Measurements from ENCODE around the gene CCDC27. TPM values are rescaled to one million over a fixed set of nuclear protein-coding genes. Genes with fewer than 3 reads are reported as not detected.

The CCDC27 gene
- polyA plus RNA-seq, 3 donors = not detected

DNA sequence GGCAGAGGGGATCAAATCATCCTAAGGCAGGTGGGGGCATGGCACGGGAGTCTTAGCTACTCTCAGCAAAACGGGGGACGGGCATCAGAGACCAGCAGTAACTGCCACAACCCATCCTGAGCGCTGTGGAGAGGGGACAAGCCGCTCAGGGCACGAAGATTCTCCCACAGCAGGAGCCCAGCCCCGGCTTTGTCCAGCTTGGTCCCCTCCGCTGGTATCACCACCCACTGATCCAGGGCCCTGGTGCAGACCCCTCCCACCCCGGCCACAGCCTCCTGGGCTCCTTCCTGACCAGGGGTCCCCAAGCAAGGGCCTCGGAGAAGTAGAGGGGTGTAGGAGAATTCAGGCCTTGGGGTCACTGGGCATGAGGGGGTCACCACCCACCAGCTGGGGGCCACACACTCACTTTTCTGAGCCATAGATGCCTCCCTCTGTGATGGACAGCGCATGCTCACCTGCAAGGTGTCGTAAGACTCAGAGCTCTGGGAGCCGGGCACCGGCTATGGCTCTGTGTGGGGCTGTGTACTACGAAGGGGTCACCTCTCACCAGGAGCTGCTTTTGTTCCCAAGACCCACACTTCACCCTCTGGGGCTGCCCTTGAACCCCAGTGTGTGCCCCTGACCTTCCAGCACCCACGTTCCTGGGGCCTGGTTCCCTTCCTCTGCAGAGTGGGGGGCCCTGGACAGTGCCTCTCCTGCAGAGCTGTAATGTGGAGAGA, 18.0 kb downstream of the CCDC27 start:
- no peak overlapping the region for H3K27ac ChIP-seq (ENCODE audit: low read depth, low read length)
- WGBS, 3 donors = 89 to 90% (median 89%) methylated on average over 15 to 16 of the region's 16 CpGs

DNA sequence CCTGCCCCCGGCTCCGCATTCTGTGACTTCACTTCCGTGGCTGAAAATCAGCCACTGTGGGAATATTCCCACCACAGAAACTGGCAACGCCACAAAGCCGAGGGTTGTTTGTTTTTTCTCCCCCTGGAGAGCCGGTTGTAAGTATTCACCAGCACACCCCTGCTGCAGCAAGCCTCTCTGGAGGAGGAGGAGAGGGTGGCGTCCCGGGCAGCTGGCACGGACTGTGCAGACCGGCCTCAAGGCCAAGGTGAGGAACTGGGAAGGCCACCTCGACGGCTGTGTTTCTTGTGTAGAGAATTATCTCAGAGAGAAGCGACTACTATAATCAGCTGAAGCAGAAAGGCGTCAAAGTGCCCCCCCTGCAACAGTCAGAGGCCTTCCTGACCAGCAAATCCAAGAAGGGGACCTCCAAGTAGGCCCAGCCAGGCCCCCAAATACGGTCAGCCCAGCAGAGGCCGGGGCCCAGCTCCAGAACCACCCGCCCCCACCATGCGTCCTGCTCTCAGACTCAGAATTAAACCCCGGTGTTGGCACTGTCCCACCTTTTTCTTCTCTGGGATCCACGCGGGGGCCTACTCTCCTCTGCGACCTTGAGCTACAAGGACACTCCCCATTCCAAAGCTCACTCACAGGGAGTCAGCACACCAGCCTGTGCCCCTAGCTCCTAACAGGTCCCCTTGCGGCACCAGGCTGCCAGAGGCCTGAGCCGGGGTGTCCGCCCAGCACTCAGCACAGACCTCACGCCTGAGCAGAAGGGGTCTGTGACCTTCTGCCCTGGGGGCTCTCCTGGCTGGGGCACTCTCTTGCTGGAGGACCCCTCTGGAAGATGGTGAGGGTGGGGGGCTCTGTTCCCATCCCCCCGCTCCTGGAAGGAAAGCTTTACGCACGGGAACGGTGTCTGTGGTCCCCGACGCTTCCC, 19.1 kb downstream of the CCDC27 start:
- 27 to 62% (median 59%) methylated on average over 30 to 32 of the region's 32 CpGs for WGBS, 3 donors
- H3K27ac ChIP-seq (ENCODE audit: low read depth, low read length) = no peak overlapping the region

DNA sequence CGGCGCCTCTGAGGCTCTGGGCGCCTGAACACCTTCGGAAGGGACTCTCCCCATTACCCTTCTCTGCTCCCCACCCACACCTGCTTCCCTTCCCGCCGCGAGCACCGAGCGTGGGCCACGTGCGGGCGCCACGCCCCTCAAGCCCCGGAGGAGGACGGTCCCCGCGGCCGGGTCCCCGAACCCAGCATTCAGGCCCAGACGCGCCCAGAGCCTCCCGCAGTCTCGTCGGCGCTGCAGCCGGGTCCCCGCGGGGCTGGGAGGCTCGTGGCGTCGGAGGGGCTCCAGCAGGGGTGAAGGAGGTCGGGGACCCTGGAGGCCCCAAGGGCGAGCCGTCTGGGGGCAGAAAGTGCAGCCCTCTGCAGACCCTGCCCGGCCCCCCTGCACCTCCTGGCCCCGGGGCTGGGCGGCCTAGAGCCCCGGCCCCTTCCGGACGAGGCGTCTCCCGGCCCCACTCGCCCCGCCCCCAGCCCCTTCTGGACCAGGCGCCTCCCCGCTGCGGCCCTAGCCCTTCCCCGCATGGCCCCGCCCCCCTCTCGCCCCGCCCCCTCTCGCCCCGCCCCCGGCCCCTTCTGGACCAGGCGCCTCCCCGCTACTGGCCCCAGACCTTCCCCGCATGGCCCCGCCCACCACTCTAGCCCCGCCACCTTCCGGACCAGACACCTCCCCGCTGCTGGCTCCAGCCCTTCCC, 19.9 kb downstream of the CCDC27 start:
- H3K27ac ChIP-seq (ENCODE audit: low read depth, low read length) = no peak overlapping the region
- WGBS, 3 donors = 1% methylated on average over 30 to 59 of the region's 61 CpGs

DNA sequence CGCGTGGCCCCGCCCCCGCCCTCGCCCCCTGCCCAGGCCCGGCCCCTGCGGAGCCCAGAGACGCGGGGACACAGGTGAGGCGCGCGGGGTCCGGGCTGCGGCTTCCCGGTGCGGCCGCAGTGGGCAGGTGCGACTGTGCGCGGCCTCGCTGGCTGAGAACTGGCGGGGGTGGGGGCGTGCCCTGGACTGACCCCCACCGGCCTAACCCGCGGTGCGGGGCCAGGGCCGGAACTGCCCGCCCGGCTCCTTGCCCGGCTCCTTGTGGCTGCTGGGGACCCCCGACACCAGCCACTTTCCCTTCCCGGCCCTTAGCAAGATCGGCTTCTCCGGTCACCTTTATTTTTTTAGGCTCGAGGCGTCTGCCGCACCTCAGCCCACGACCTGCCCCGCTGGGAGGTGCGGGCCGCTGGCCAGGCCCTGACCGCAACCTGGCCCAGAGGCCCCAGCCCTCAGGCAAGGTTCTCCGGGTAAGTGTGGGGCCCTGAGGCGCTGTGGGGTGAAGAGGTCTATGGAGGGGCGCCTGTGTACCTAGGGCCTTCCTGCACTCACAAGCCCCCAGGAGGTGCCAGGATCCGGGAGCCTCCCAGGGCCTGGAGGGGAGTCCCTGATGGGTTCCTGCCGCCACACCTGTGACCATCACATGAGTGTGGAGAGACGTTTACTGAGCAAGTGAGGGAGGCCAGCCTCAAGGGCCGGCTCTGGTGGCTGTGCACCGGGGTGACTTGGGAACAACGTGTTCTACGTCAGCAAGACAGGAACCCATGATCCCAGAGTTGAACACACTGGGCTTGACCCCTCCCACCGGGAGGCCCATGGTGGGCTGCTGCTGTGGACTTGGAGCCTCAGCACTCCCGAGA, 20.7 kb downstream of the CCDC27 start, which contains the start of gene SMIM1:
Gene SMIM1 (plus strand): TSS at position 35 of the 857 bp plus-strand sequence. CDS start 2,625 bp downstream, outside the sequence.
- WGBS, 3 donors = 11 to 16% (median 14%) methylated on average over 50 to 55 of the region's 55 CpGs
- no peak within 1 kb of the TSS for H3K27ac ChIP-seq (ENCODE audit: low read depth, low read length)

DNA sequence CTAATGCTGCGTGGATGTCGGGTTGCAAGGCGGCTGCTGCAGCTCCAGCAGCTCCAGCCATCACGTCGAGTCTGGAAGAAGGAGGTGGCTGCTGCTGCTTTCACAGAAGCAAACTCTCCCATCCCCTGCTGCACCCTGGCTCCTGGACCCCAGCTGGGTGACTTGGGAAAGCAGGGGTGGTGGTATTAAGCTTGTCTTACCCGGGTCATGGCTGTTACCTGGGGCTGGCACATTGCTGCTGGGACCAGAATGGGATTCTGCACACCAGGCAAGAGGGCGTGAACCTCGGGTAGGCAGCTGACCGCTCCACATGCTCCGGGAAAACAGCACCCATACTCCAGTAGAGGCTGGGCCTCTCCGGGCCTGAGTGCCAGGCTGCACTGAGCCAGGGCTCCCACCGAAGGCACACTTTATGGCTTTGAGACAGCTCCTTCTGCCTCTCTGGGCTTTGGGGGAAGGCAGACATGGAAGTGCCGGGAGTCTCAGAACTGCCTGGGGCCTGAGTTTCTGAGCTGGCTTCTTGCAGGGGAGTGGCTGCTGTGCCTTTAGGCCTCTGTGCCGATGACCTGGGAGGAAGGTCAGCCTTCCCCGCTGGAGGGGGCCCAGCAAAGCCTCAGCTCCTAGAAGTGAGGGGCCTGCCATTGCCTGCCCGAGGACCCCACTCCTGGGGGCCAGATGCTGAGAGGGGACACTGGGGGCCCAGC, 21.5 kb downstream of the CCDC27 start:
- WGBS, 3 donors = 76 to 82% (median 78%) methylated on average over 16 of the region's 16 CpGs
- no peak overlapping the region for H3K27ac ChIP-seq (ENCODE audit: low read depth, low read length)

DNA sequence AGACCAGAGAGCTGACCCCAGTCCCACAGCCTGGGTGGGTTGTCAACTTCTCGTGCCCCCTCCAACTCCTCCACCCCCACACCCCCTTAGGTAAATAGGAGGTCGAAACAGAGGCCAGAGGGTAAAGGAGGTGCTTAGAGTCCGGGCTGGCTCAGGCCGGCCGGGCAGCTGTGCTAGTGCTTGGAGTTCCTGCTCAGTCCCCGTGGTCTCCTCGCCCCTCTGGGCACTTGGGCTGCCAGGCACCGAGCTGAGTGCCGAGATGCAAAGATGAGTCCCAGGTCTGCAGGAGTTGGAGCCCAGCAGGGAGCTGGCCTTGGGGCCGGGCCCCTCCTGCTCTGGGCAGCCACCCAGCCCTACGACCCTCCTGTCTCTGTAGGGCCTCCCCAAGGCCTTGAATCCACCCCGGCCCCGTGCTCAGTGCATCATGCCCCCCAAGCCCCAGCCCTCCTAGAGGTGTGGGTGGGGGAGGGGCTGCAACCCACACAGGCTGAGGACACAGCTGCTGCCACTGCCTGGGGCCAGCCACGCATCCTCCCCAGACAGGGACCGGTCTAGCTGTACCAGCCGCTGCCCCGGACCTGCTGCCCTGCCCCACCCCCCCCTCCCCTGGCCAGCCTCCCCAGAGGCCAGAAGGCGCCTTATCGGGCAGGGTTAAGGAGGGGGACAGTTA, 22.2 kb downstream of the CCDC27 start:
- H3K27ac ChIP-seq (ENCODE audit: low read depth, low read length) = no peak overlapping the region
- WGBS, 3 donors = 74 to 78% (median 75%) methylated on average over 17 to 19 of the region's 19 CpGs

DNA sequence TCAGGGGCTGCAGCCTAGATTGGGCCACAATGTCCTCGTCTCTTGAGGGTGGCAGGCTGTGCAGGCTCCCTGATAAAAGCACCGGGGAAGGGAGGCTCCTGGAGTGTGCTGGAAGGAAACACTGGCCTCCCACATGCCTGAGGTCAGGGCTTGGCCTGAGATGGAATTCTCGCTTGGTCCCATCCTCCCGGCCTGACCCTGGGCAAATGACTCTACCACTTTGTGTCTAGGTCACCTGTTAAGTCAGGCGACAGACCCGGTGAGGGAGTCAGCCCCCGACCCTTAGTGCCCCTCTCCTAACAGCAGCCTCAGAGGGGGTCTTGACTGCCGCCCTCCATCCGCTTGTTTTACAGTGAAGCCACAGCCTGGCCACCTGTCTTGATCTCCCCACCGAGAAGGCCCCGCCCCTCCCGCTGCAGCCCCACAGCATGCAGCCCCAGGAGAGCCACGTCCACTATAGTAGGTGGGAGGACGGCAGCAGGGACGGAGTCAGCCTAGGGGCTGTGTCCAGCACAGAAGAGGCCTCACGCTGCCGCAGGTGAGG, 22.8 kb downstream of the CCDC27 start:
- 34 to 58% (median 39%) methylated on average over 17 of the region's 17 CpGs for WGBS, 3 donors
- no peak overlapping the region for H3K27ac ChIP-seq (ENCODE audit: low read depth, low read length)

DNA sequence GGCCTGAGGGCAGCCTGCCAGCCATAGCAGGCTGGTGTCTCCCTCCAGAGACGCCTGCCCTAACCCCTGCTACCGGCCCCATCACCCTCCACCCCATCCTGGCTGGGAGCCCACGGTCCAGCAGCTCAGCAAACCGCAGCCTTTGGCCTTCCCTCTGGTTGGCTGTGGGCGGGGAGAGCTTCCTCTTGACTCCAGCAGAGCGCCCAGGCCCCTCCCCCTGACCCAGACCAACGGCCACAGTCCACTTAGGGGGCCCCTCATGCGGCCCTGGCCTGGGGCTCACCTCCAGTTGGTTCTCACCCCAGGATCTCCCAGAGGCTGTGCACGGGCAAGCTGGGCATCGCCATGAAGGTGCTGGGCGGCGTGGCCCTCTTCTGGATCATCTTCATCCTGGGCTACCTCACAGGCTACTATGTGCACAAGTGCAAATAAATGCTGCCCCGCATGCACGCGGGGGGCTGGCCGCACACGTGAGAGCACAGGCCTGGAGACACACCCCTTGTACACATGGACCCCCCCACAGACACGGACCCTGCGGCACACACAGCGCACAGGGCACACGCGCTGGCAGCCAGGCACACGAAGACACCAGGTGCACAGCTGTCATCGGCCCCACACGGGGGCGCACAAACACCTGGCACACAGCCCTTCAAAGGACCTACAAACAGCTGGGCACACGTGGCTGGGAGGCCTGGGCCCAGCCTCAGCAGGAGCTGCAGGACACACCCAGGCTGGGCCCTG, 23.4 kb downstream of the CCDC27 start:
- H3K27ac ChIP-seq (ENCODE audit: low read depth, low read length) = no peak overlapping the region
- WGBS, 3 donors = 30 to 37% (median 35%) methylated on average over 24 to 27 of the region's 27 CpGs

DNA sequence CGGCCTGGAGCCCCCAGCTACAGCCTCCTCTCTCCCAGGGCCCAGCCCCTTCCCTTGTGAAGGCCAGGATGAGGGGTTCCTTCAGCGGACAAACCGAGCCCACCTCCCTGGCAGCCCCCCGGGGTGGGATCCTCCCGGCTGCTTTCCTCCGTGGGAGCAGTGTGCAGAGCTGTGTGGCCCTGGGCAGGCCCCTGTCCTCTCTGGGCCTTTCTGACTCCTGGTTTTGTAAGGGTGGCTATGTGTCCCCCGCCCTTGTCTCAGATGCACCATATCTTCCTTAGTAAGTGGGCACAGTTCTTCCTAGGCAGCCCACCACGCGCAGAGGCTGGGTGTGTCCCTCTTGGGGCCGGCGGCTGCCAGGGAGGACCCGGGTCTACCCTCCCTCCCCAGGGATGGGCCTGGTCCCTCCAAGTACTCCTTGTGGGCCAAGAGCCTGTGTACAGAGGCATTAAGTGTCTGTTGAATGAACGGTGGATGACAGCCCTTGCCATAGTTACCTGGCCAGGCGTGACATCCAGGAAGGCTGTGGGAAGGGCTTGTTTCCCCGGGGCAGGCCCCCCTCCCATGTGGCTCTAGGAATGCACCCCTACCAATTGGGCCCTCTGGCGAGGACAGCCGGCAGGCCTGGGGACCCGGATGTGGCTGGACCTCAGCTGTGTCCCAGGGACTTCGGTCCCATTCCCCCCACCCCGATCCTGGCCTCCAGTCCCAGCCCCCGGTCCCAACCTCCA, 24.1 kb downstream of the CCDC27 start:
- H3K27ac ChIP-seq (ENCODE audit: low read depth, low read length) = no peak overlapping the region
- 74 to 80% (median 75%) methylated on average over 21 of the region's 21 CpGs for WGBS, 3 donors

DNA sequence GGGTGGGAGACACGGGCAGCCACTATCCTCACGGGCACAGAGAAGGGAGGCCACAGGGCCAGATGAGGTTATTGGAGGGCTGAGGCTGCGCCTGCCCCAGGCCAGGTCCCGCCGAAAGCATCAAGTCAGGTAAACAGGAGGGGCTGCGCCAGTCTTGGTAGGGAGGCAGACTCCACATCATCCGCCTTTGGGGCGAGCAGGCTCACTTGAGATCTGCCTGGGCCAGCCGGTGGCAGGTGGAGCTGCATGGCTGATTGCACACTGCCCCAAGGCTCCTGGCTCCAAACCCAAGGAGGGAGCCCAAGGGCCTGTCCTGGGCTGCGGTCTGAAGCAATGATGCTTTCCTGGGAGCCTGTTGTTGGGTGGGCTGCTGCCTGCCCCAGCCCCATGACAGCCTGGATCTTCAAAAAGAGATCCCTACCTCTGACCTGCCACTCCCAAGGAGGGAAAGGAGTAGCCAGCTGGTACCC, 24.9 kb downstream of the CCDC27 start:
- 82 to 88% (median 87%) methylated on average over 10 of the region's 10 CpGs for WGBS, 3 donors

DNA sequence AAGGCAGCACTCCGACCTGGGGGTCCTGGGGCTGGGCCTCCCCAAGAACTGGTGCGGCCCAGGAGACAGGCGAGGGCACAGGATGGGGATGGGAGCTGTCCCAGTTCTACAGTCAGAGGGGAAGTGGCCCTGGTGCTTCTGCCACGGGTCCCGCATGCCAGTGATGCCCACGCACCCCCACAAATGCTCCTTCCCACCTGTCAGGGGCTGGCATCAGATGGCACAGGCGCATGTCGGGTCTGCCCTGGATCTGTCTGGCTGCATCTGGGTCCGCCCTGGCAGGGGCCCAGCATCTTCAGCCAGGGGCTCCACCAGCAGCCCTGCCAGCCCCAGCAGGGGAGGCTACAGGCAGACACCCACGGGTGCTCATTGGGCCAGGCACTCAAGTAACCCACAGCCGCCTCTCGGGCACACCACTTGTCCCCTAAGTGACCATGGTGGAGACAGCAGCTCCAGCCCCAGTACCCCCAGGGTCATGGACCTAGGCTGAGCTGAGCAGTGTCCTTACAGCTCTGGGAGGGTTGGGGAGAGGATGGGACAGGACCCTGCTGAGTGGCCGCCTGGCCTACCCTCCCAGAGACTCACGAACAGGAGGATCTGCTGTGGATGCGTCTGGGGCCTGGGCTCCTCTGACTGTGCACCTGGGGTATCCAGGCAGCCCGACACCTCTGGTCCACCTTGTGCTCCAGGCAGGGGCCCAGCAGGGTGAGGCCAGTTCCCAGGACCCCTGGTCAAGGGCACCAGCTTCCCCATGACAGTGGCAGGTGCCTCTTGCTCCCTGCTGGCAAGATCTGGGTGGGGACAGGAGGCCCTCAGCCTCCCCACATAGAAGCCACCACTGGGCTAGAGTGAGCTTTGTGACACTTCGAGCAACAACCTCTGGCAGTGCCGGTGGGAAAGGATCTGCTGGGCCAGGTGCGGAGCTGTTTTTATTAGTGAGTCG, 25.7 kb downstream of the CCDC27 start:
- no peak overlapping the region for H3K27ac ChIP-seq (ENCODE audit: low read depth, low read length)
- WGBS, 3 donors = 78 to 87% (median 81%) methylated on average over 20 of the region's 20 CpGs

More for the DNA sequence above, 24.9 kb downstream of the CCDC27 start:
- no peak overlapping the region for H3K27ac ChIP-seq (ENCODE audit: low read depth, low read length)

DNA sequence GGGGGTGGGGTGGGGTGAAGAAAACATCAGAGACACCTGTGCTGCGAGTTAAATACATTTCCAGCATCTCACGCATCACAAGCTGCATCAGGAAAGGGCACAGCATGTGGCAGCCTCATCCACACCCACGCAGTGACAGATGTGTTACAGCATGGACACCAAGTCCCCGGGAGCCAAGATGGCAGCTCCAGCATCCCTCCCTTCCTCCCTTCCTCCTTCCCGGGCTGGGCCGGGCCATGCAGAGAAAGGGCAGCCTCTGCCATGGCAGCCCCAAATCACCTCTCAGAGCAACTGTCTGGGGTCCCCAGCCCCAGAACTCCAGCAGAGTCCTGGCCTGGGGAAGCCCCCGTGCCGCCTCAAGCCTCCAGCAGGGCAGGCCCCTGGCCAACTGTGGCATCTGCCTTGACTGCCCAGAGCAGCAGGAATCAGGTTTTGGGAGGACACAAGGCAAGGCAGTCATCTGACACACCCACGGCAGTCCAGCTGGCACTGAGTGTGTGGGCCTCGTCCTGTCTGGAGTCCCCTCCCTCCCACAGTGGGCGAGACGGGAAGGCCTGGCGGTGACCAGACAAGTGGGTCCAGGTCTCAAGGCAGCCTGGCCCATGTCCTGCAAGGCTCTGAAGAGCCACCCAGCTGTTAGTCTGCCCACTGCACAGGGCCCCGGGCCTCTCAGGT, 26.5 kb downstream of the CCDC27 start:
- H3K27ac ChIP-seq (ENCODE audit: low read depth, low read length) = no peak overlapping the region
- 69 to 83% (median 82%) methylated on average over 13 to 14 of the region's 14 CpGs for WGBS, 3 donors

DNA sequence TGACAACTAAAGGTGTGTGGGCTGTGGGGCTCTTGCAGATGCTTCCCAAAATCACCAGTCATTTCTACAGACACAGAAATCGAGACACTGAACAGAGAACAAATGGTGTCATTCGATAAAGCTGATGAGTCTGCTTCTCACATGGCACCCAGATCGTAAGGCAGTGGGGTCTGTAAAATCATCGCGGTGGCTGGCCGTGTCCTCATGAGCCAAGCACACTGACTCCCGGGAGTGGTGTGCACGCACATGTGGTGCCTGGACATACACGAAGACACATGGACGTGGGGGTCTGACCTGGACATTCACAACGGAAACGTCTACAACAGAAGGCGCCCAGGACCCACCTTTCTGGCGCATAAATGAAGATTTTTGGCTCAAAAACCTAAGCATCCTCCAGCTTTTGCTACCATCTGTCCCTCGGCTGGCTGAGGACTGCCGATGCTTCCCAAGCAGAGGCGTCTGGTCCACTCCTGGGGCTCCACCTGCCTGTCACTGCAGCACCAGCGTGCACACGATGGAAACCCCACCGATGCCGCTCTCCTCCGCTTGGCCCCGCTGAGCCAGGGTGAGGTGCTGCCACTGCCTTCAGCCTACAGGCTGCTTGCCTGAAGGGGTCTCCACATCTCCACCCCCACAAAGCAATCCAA, 27.1 kb downstream of the CCDC27 start:
- H3K27ac ChIP-seq (ENCODE audit: low read depth, low read length) = no peak overlapping the region
- WGBS, 3 donors = 90 to 91% (median 91%) methylated on average over 23 of the region's 23 CpGs

All from adipose tissue (tissue), 3 donors.